GM19023 (cell line): Measurements from ENCODE around the gene FANCC.
A peak's percentile ranks its signal among the peaks of the same experiment; 100 is the strongest.

Experiments used
- ATAC-seq: cut with Tn5 transposase; IDR thresholded peaks from one replicate; pipeline ENCODE4 v1.9.1; 2021; ENCODE audit warnings: mild to moderate bottlenecking, moderate library complexity; ENCODE audit not compliant: unreplicated experiment

Gene FANCC

GRCh38 chr9:95127249-95128176 is 190.0 kb downstream of the FANCC start:
- peak; percentile 66 for ATAC-seq

- ATAC-seq = no peak
These were observed 190.8 kb downstream of the FANCC start for GRCh38 chr9:95126739-95127138.

GRCh38 chr9:95125652-95126051 is 191.9 kb downstream of the FANCC start:
- no peak for ATAC-seq

- ATAC-seq = no peak
These were observed 192.7 kb downstream of the FANCC start for GRCh38 chr9:95124582-95125367.

- ATAC-seq = no peak
These were observed 196.6 kb downstream of the FANCC start for GRCh38 chr9:95120781-95121370.

- ATAC-seq = no peak
These were observed 198.9 kb downstream of the FANCC start for GRCh38 chr9:95118596-95118995.

GRCh38 chr9:95116808-95117204 is 200.7 kb downstream of the FANCC start:
- no peak for ATAC-seq

GRCh38 chr9:95116002-95116807 is 201.3 kb downstream of the FANCC start:
- ATAC-seq = no peak

GRCh38 chr9:95115104-95115503 is 202.4 kb downstream of the FANCC start:
- ATAC-seq = no peak

- ATAC-seq = no peak
These were observed 204.9 kb downstream of the FANCC start for GRCh38 chr9:95112436-95113280.

- no peak for ATAC-seq
These were observed 205.8 kb downstream of the FANCC start for GRCh38 chr9:95111716-95112115.

- ATAC-seq = no peak
These were observed 206.5 kb downstream of the FANCC start for GRCh38 chr9:95110921-95111525.

- no peak for ATAC-seq
These were observed 208.1 kb downstream of the FANCC start for GRCh38 chr9:95109456-95109855.

GRCh38 chr9:95108777-95109176 is 208.7 kb downstream of the FANCC start:
- ATAC-seq = no peak

- ATAC-seq = no peak
These were observed 209.5 kb downstream of the FANCC start for GRCh38 chr9:95107976-95108375.

GRCh38 chr9:95107001-95107749 is 210.3 kb downstream of the FANCC start:
- no peak for ATAC-seq

GRCh38 chr9:95105519-95106287 is 211.8 kb downstream of the FANCC start:
- ATAC-seq = no peak

- ATAC-seq = no peak
These were observed 212.5 kb downstream of the FANCC start for GRCh38 chr9:95104980-95105379.
